Sigmoid colon (tissue), 4 donors: ENCODE measurements around the gene COX11.

Experiments used
- CTCF ChIP-seq, 4 experiments: fragments of 450-650 bp in 3 of 4; fragments of 200-600 bp in 1 of 4; IDR thresholded peaks; one replicate each; pipeline ENCODE4 v1.5.1; 2016 to 2019; ENCODE audit warnings: antibody characterized with exemption in 4 of 4, mild to moderate bottlenecking in 3 of 4, moderate library complexity in 2 of 4
- EP300 ChIP-seq, 4 donors: sonication (generic); formaldehyde crosslinking; IDR thresholded peaks; one replicate each; pipeline ENCODE4 v1.6.1; 2017; ENCODE audit warnings: antibody characterized with exemption in 4 of 4
- POLR2A ChIP-seq, 2 donors: fragments of 450-650 bp; IDR thresholded peaks; one replicate each; pipeline ENCODE4 v1.6.1; 2016; ENCODE audit warnings: antibody characterized with exemption in 2 of 2, mild to moderate bottlenecking in 2 of 2, moderate library complexity in 2 of 2
- POLR2AphosphoS5 ChIP-seq, 4 donors: sonication (generic); formaldehyde crosslinking; IDR thresholded peaks; one replicate each; pipeline ENCODE4 v1.6.1; 2017; ENCODE audit warnings: antibody characterized with exemption in 4 of 4

DNA sequence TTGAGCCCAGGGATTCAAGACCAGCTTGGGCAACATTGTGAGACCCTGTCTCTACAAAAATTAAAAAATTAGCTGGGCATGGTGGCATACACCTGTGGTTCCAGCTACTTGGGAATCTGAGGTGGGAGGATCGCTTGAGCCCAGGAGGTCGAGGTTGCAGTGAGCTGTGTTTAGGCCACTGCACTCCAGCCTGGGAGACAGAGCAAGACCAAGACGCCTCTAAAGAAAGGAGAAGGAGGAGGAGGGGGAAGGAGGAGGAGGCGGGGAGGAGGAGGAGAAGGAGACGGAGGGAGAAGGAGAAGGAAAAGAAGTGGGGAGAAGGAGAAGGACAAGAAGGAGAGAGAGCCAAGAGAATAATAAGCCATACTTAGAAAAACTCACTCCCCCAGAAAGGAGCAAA is 36.0 kb upstream of the COX11 start:
- TF ChIP-seq POLR2A (IDR thresholded peaks at IDR 0.05) (no peak), CTCF (IDR thresholded peaks at IDR 0.05) (no peak), EP300 (IDR thresholded peaks at IDR 0.05) (no peak), POLR2AphosphoS5 (IDR thresholded peaks at IDR 0.05) (no peak)
